GM18907 (cell line): ENCODE results near the gene FOXD2.
"Not testable (repeated sequence)": the region's sequence is repeated elsewhere in the genome, so short reads cannot be mapped to it uniquely, and the experiment has no call there.

Experiments used
- ATAC-seq: cut with Tn5 transposase; IDR thresholded peaks from one replicate; pipeline ENCODE4 v1.9.1; 2021; ENCODE audit warnings: mild to moderate bottlenecking, moderate library complexity; ENCODE audit not compliant: unreplicated experiment

The FOXD2 gene

DNA sequence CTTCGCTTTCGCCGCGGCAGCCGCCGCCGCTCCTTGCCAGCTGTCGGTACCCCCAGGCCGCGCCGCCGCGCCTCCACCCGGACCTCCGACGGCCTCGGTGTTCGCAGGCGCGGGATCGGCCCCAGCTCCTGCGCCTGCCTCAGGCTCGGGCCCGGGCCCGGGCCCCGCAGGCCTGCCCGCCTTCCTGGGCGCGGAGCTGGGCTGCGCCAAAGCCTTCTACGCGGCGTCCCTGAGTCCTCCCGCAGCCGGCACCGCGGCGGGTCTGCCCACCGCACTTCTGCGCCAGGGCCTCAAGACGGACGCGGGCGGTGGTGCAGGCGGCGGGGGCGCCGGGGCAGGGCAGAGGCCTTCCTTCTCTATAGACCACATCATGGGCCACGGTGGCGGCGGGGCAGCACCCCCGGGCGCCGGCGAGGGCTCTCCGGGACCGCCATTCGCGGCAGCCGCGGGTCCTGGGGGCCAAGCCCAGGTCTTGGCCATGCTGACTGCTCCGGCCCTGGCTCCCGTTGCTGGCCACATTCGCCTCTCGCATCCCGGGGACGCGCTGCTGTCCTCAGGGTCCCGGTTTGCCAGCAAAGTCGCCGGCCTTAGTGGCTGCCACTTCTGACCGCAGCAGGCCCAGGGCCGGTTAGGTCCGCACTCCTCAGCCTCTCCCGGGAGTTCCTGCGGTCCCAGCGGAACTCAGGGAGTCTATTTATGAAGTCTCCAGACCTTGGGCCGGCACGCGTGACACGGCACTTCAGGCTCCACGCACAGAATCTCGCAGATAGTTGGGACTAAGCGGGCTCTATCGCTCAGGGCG lies 1.4 kb downstream of the FOXD2 start:
- no peak for ATAC-seq

DNA sequence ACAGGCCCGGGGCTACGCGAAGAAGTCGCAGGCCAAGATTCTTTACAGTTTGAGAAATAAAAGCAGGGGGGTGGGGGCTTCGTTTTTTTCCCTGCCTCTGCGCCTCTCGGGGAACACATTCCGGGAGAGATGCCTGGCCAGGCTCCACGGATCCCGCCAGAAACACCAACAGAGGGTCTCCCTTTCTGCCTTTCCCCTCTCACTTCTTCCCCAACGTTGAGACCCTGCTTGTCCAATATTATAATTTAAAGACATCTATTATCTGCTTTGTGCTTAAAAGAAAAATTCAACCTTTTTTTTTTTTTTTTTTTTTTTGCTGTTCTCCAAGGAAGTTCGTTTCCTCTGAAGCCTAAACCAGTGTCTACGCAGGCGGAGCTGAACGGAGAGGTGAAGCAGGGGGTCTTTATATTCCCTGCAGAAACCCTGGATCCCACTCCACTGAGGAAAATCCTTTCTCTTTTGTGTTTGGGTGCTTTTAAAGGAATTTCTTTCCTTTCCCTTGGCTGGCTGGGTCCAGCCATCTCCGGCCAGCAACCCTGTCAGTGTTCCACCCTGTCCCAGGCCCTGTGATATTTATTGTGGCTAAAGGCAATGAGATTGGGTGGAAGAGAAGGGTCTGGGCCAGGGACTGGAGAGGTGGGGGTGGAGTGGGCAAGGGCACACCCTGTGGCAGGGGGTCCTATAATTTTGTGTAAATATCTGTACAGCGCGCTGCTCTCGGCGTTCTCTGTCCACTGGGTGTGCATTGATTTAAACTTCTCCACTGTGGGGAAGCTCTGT lies 2.2 kb downstream of the FOXD2 start:
- no peak for ATAC-seq

DNA sequence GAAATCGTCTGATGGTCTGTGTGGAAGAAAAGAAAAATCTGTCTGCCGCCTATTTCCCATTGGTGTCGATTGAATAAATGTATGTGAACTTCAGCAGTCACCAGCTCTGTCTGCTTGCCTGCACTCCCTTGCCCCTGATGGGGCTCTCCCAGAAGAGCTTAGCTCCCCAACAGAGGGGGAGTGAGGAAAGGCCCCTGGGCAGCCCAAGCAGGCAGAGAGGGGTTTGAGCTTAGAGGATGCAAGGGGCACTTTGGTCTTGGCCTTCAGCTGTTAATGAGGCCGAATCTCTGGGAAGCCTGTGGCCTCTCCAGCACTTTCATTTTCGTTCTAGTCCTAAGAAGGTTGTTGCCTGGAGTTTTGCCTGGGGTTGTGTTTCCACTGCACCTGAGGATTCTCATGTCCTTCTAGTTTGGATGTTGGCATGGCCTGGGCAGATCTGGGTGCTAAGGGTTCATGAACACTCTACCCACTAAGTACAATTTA lies 2.8 kb downstream of the FOXD2 start:
- ATAC-seq = no peak

DNA sequence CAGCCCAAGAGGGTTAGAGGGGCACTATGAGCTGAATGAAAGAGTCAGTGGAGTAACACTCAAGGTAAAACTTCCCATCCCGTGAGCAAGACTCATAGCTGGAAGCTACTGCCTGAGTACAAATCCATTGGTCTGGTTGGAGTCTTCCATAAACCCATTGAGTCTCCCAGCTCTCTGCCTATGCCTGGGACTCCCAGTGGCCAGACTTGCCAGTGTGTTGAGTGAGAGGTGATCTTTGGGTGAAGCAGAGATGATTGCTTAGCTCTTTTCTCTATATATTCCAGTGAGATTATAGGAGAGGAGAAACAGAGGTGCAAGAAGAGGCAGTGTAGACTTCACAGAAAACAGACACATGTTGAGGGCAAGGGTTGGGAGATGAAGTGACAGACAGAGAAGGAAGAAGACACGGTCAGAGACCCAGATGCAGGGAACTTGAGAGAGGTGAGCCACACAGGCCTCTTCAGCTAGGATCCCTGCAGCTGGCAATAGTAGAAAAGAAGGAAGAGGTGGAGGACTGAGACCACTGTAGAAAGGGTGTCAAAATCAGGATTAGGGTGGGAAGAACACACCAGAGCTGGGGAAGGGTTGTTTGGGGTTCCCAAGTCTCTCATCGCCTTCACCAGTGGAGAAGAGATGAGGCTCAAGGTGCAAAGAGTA lies 3.7 kb downstream of the FOXD2 start:
- ATAC-seq = no peak

DNA sequence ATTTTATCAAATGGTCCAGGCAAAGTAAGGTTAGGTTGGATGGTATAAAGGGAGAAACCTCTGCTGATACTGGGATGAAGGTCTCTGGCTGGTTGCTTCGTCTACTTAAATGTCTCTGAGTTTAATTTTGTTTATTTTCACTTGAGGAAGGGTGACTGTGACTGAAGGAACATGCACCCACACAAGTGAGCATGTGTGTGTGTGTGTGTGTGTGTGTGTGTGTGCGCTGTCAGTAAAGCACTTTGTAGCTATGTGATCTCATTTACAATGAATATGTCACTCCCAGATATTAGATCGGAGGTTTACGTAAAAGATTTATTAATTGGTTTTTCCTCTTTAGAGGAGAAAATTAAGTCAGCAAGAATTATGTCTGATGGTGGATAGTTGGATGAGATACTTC lies 4.4 kb downstream of the FOXD2 start:
- ATAC-seq = no peak

DNA sequence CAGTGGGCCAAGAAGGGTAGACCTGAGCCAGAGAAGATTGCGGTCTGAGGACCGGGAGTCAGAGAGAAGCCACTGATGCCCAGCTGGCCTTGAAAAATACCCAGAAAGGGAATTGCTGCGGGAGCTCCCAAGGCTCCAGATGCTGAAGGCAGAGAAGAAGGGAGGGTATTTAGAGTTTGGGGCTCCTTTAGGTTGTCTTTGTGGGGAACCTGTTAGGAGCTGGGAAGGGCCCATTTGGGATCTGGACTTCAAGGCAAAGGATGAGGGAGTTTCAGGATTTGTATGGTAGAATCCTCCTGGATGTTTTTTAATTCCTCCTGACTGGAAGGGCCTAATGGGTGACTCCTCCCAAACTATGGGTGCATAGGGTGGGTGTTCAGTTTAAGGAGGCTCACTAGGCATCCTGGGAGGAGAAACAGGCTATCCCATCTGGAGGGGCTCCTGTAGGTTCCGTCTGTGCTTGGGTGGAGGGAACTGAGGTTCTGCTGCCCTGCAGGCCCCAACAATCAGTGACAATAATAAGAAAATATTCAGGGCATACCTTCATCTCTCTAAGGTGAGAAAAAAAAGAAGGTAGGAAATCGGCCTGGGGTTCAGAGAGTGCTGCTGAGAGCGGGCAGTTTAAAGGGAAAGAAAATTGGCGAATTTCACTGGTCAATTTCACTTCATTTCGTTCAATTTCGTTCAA lies 5.1 kb downstream of the FOXD2 start:
- no peak for ATAC-seq

DNA sequence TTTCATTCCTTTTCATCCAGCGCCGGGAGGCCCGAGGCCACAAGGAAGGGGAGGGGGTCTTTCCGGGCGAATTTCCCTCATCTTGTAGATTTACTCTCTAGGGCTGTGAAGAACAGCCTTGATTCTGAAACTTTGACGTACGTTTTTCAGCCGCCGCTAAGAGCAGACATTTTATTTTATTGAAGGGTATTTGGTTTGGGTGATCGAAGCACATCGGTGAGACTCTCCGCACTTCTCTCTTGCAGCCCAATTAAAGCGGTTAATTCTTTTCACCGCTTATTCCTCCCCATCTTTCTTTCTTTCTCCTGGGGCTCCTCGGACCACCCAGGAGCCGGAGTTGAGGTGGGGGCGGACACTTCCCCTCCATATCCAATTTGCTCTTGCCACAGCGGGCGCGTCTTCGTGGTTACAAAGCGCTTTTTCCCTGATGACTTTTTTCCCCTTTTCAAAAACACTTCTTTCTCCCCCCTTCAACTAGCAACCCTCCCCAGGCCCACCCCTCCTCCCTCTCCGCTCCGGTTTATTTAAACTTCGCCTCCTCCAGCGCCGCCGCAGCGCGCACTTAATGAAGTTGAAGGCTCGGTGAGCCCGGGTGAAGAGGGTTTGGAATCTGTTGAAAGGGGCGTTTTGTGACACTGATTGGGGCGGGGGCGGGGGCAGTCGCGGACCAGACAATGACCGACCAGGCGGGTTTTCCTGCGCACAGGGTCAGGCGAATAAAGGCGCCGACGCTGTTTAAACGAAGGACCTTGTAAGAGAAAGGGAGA lies 5.9 kb downstream of the FOXD2 start:
- no peak for ATAC-seq

DNA sequence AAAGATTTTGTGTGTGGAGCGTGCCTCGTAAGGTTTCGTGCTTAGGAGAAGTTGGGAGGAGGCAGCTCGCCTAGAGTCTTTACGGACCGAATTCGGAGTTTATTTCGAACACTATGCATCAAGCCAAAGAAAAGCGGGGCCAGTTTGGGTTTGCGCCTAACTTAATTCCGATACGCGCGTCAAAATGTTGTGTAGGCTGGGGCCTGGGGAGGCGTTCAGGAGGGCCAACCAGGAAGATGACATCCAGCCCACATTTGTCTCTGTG lies 6.4 kb downstream of the FOXD2 start:
- ATAC-seq = no peak

DNA sequence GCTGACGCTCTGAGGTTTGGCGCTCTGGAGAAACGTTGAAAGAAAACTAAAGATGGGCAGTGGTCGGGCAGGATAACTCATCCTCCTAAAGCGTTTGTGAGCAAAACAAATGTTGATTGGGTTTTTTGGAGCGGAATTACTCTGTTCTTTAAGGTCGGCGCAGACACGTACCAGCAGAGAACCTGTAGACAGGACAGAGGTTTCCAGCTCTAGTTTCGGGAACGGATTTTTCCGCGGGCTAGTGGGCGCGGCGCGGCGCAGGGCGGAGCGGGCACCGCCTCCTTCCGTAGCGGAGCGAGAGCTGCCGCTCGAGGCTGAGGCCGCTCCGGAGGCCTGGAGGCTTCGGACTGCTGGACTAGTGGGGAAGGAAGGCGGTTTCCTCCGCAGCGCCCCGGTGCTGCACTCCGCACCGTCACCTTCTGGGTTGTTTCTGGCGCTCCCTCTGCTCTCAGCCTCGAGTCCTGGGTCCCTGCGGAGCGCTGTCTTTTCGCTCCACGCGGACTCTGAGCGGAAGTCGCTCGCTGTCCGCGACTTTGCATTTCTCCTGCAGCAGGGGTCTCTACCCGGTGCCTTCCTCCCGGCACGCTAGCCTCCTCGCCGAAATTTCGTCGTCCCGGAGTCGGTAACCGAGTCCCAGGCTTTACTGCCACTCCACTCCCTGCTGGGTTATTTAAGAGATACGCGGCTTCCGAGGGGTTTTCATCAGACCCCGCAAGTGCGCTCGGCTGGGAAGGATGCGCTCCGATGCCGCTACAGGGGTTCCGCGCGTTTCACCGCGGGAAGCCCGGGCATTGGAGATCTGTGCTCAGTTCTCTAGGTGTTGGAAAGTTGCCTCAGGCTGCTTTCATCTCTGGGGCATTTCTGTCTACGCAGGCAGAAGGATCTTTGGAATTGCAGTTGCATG lies 7.0 kb downstream of the FOXD2 start:
- ATAC-seq = no peak

DNA sequence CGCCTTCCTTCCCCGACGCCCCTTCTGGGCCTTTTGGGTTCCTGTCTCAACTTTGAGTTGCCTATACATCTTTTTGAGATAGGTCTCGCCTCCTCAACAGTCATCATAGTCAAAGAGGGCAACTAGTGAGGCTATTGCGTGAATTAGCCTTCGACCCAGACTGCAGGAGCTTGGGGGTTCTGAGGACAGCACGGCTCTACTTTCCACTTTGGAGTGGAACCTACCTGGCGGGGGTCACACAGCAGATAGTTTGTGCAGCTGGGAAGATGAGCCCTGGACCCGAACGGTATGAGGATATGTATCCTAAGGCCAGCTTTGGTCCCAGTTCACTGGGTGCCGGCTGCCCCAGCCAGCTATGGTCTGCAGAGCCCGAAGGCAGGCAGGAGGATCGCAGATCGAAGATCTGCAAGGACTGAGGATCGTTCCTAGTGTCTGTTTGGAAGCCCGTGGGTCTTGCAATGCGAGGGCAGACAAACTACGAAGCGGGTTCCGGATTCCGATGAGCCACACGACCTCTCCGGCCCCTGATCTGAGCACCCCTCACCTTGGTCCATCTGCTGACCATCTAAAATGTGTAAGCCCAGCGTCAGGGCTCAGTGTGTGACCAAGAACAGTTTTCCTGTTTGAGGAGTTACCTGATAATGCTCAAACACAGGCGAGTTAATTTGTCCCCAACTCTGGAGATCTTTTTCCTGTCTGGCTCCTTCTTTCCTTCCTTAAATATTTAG lies 8.1 kb downstream of the FOXD2 start:
- no peak for ATAC-seq

DNA sequence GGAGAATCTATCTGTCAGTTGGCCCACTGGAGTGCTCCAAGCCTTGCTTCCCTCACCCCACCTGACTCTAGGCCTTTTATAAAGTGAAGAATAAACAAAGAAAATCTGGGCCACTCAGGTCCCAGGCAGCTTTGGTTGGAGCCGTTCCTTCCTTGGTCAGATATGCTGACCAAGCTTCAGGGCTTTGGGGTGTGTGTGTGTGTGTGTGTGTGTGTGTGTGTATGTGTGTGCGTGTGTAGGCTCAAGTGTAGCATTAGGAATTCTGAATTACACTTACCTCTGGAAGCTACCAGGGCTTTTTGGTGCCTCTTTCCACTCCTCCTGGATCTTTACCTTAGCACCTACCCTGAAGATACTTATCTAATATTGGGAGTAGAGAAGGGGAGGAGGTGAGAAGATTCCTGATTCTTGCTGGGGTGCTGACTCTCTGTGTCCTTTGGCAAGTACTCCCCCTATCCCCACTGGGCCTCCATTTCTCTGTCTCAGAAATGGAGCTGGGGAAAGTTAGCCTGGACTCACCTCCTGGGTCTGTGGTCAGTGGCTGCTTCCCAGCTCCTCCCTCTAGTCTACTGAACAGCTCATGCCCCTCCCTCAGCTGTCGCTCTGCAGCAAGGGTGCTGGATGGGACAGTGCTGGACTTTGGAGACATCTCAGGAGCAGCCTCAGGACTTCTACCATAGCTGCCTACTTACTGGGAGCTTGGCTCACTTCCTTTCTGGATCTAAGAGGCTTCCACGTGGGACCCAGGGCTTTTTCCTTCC lies 10.8 kb downstream of the FOXD2 start:
- ATAC-seq = no peak

DNA sequence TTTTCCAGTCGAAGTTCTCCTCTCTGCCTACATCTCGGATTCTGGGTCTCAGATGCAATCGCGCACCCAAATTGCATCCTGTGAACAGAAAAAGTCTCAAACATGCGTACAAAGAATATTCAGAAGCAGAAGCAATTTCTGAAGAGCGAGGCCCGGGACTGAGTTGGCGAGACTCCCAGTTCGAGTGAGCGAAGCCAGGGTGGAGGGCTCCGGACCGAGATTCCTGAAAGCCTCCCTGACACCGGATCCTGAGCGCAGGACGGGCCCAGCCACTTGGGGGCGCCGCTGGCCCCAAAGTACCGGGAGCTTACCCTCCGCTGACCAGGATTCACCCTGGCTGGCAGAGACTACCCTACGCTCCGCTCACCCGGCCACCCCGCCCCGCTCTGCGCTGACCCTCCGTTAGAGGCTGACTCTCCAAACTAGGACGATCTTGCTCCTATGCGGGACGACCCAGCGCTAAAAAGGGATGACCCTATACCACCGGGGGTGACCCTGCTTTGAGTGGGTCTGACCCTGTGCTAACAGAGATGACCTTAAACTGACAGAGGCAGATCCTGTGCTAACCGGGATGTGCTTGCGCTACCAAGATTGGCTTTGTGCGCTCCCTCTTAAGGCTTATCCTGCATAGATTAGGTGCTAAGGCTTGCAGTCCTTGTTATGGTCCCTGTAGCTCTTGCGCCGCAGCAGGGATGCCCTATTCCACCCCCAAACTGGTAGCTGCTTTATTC lies 12.1 kb downstream of the FOXD2 start:
- ATAC-seq = no peak

DNA sequence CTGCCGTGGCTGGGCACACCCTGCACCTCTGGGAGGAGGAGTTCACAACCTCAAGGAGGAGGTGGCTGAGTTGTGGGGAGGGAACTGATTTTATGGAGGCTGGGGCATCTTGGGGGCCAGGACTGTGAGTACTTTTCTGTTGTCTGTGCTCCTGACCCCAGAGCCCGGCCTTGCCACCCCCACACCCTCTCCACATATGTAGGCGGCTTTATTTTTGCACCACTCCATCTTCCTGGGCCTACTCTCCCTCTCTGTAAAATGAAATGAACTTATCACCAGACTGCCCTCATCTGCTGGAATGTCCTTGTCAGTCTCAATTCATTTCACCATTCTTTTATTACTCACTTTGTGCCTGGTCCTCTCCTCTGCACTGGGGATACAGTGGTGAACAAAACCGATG lies 12.8 kb downstream of the FOXD2 start:
- no peak for ATAC-seq

DNA sequence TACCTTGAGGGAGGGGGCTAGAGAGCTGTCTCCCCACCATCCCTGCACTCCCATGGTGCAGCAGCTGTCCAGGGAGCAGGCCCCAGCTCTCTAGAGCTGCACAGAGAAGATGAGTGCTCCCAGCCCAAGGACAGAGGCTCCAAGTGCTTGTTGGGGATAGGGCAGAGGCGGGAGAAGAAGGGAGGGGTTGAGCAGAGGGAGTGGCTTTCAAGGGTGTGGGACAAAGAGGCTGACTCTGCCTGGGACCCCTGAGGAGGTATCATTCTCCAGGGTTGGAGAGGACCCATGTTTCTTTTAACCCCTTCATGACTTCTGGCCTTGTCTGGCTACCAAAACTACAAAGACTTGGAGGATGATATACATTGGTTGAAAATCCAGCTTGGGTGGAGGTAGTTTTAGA lies 14.6 kb downstream of the FOXD2 start:
- no peak for ATAC-seq

DNA sequence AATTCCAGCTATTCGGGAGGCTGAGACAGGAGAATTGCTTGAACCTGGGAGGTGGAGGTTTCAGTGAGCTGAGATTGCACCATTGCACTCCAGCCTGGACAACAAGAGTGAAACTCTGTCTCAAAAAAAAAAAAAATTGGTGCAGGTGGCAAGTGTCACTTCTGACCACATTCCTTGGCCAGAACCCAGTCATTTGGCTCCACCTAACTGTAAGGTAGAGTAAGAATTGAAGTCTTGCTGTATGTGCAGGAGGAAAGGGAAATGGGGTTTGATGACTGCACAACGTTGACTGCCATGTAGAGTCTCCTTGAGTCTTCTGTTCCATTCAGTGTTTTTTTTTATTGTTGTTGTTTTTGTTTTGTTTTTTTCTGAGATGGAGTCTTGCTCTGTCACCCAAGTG lies 16.1 kb downstream of the FOXD2 start:
- not testable (repeated sequence) for ATAC-seq

DNA sequence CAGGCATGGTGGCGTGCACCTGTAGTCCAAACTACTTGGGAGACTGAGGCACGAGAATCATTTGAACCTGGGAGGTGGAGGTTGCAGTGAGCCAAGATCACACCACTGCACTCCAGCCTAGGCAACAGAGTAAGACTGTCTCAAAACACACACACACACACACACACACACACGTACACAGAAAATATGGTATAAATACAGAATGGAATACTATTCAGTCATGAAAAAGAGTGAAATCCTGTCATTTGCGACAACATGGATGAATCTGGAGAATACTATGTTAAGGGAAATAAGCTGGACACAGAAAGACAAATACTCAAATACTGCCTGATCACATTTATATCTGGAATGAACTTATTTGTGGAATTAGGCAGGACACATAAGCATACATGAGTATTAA lies 18.4 kb downstream of the FOXD2 start:
- ATAC-seq = no peak

DNA sequence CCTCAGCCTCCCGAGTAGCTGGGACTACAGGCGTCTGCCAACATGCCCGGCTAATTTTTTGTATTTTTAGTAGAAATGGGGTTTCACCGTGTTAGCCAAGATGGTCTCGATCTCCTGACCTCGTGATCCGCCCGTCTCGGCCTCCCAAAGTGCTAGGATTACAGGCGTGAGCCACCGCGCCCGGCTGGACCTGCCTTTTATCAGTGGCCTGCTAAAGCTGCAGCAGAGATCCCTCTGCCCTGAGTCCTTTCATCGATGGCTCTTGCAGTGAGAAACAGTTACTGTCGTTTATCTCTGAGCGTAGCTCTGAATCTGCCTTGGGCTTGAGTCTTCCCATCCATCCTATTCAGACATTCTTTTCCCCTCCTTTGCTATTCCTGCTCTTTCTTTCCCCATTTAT lies 19.7 kb downstream of the FOXD2 start:
- not testable (repeated sequence) for ATAC-seq
